Measurements from ENCODE around the gene RNMT.

DNA sequence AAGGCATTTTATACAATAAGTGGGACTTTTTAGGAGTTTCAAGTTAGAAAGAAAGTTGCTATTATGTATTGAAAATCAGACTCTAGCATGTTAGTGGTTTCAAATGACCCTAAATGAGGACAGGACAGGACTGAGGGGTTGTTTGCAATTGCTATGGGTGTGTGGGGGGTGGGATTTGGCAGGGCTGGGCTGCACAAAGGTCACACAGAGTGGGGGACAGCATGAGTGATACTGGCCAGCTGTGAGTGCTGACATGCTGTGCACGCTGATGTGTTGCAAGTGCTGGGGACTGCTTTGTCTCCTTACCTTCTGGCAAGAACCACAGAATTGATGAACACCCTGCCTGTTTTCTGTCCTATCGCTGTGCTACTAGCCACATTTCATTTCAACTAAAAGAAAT is 29.8 kb downstream of the RNMT start:
- no peak for TF ChIP-seq CTCF (IDR thresholded peaks at IDR 0.05)
- TF ChIP-seq POLR2A (IDR thresholded peaks at IDR 0.05): no peak

Measured in heart left ventricle (tissue), 13 donors.